Tibial nerve (tissue), 4 donors: ENCODE measurements around the gene KCNK3. TPM values are rescaled to one million over a fixed set of nuclear protein-coding genes. Genes with fewer than 3 reads are reported as not detected.
A peak's percentile ranks its signal among the peaks of the same experiment; 100 is the strongest.

Experiments
- DNase-seq, 2 donors: peaks; one replicate each; pipeline ENCODE4 v3.0.0-alpha.2; 2019; ENCODE audit warnings: low spot score in 2 of 2
- H3K27ac ChIP-seq, 4 donors: fragments of 200-600 bp; sonication (generic) in 3 of 4; one replicate each; pipeline ENCODE4 v1.5.1; 2017 to 2019; ENCODE audit warnings: mild to moderate bottlenecking in 1 of 4
- H3K27me3 ChIP-seq, 2 donors: fragments of 200-600 bp; sonication (generic) in 1 of 2; one replicate each; pipeline versions ENCODE4 v1.5.1 to v1.6.0; 2017 to 2019
- H3K36me3 ChIP-seq, 3 donors: fragments of 200-600 bp; sonication (generic); one replicate each; pipeline ENCODE4 v1.5.1; 2018 to 2019
- H3K4me1 ChIP-seq, 4 donors: fragments of 200-600 bp; sonication (generic) in 3 of 4; one replicate each; pipeline ENCODE4 v1.5.1; 2017 to 2019
- H3K4me3 ChIP-seq, 4 donors: fragments of 200-600 bp; sonication (generic) in 3 of 4; one replicate each; pipeline ENCODE4 v1.5.1; 2017 to 2019; ENCODE audit warnings: mild to moderate bottlenecking in 1 of 4, moderate library complexity in 1 of 4
- H3K9me3 ChIP-seq, 4 donors: fragments of 200-600 bp; sonication (generic) in 3 of 4; one replicate each; pipeline ENCODE4 v1.5.1; 2017 to 2019
- CTCF ChIP-seq, 5 experiments: fragments of 200-600 bp in 3 of 5; fragments of 450-650 bp in 2 of 5; sonication (generic) in 3 of 5; IDR thresholded peaks; one replicate each; pipeline ENCODE4 v1.5.1; 2016 to 2019; ENCODE audit warnings: antibody characterized with exemption in 5 of 5, mild to moderate bottlenecking in 3 of 5, moderate library complexity in 2 of 5
- EP300 ChIP-seq, 2 donors: sonication (generic); formaldehyde crosslinking; IDR thresholded peaks; one replicate each; pipeline ENCODE4 v1.6.1; 2017; ENCODE audit warnings: antibody characterized with exemption in 2 of 2, mild to moderate bottlenecking in 1 of 2
- POLR2A ChIP-seq, 2 donors: fragments of 450-650 bp; IDR thresholded peaks; one replicate each; pipeline ENCODE4 v1.6.1; 2017; ENCODE audit warnings: antibody characterized with exemption in 2 of 2, mild to moderate bottlenecking in 2 of 2, moderate library complexity in 2 of 2
- WGBS, 2 donors: methylation state at CpG; one replicate each; pipeline ENCODE4 v1.1.5; 2018; 5-methylcytosine and 5-hydroxymethylcytosine counted together
- total RNA-seq, 4 donors: library from RNA; depleted of rRNA; stranded (reverse); fragments of >200 nt; gene quantifications; one replicate each; pipeline ENCODE4 v1.1.0, GENCODE V29; 2016

Gene KCNK3
- total RNA-seq, 4 donors from 2014 or later = 0.84 to 6.9 (median 1.7) TPM

GRCh38 chr2:26723991-26724750 is 31.6 kb downstream of the KCNK3 start:
- Histone ChIP-seq H3K27me3 (peaks cover 0 to 11% of the 10 kb centered on the region in 2 donors), H3K36me3 (no peaks in the 10 kb centered on the region), H3K27ac (peak overlapping the region; percentile 23 to 77 (median 63)), H3K4me1 (peaks cover 0 to 45% (median 31%) of the 10 kb centered on the region in 4 donors), H3K9me3 (no peaks in the 10 kb centered on the region), H3K4me3 (no peak overlapping the region)
- TF ChIP-seq EP300 (IDR thresholded peaks at IDR 0.05) (peak in 1 of 2 donors; percentile 66), POLR2A (IDR thresholded peaks at IDR 0.05) (no peak), CTCF (IDR thresholded peaks at IDR 0.05) (no peak)
- peak in 1 of 2 donors; percentile 14 for DNase-seq
- 27 to 39% methylated on average over 9 to 14 of the region's 14 CpGs for WGBS, 2 donors

- peak overlapping the region; percentile 23 to 77 (median 63) for H3K27ac ChIP-seq
- no peaks in the 10 kb centered on the region for H3K36me3 ChIP-seq
- no peak overlapping the region for H3K4me3 ChIP-seq
- H3K4me1 ChIP-seq = peaks cover 0 to 42% (median 30%) of the 10 kb centered on the region in 4 donors
- TF ChIP-seq CTCF (IDR thresholded peaks at IDR 0.05) (no peak), POLR2A (IDR thresholded peaks at IDR 0.05) (no peak), EP300 (IDR thresholded peaks at IDR 0.05) (no peak)
- peaks cover 0 to 11% of the 10 kb centered on the region in 2 donors for H3K27me3 ChIP-seq
- H3K9me3 ChIP-seq = no peaks in the 10 kb centered on the region
- no peak for DNase-seq
- WGBS, 2 donors = 71 to 81% methylated on average over 12 to 14 of the region's 14 CpGs
These were observed 32.4 kb downstream of the KCNK3 start for GRCh38 chr2:26724784-26725520.

GRCh38 chr2:26725521-26725820 is 32.9 kb downstream of the KCNK3 start:
- no peak overlapping the region for H3K4me3 ChIP-seq
- DNase-seq = no peak
- H3K36me3 ChIP-seq = no peaks in the 10 kb centered on the region
- peaks cover 0 to 37% (median 25%) of the 10 kb centered on the region in 4 donors for H3K4me1 ChIP-seq
- H3K27ac ChIP-seq = peak overlapping the region in 1 of 4 donors; percentile 77
- 83 to 85% methylated on average over 7 of the region's 7 CpGs for WGBS, 2 donors
- TF ChIP-seq CTCF (IDR thresholded peaks at IDR 0.05) = no peak
- no peak for TF ChIP-seq POLR2A (IDR thresholded peaks at IDR 0.05)
- no peak for TF ChIP-seq EP300 (IDR thresholded peaks at IDR 0.05)
- no peaks in the 10 kb centered on the region for H3K9me3 ChIP-seq
- H3K27me3 ChIP-seq = peaks cover 0 to 11% of the 10 kb centered on the region in 2 donors

GRCh38 chr2:26726228-26726627 is 33.7 kb downstream of the KCNK3 start:
- WGBS, 2 donors = 42 to 78% methylated on average over 1 of the region's 1 CpG
- Histone ChIP-seq H3K4me3 (no peak overlapping the region), H3K4me1 (peaks cover 0 to 29% (median 17%) of the 10 kb centered on the region in 4 donors), H3K27me3 (peaks cover 0 to 11% of the 10 kb centered on the region in 2 donors), H3K9me3 (no peaks in the 10 kb centered on the region), H3K27ac (no peak overlapping the region), H3K36me3 (no peaks in the 10 kb centered on the region)
- TF ChIP-seq POLR2A (IDR thresholded peaks at IDR 0.05) (no peak), EP300 (IDR thresholded peaks at IDR 0.05) (no peak)
- DNase-seq = no peak

GRCh38 chr2:26727641-26728561 is 35.4 kb downstream of the KCNK3 start:
- H3K27me3 ChIP-seq = peaks cover 0 to 11% of the 10 kb centered on the region in 2 donors
- no peak for TF ChIP-seq EP300 (IDR thresholded peaks at IDR 0.05)
- TF ChIP-seq POLR2A (IDR thresholded peaks at IDR 0.05) = no peak
- TF ChIP-seq CTCF (IDR thresholded peaks at IDR 0.05) = peak in 2 of 5 experiments; percentile 15 to 34
- H3K4me3 ChIP-seq = no peak overlapping the region
- 78 to 80% methylated on average over 59 to 65 of the region's 101 CpGs for WGBS, 2 donors
- no peaks in the 10 kb centered on the region for H3K36me3 ChIP-seq
- H3K4me1 ChIP-seq = peaks cover 0 to 25% (median 14%) of the 10 kb centered on the region in 4 donors
- DNase-seq = no peak
- no peaks in the 10 kb centered on the region for H3K9me3 ChIP-seq
- no peak overlapping the region for H3K27ac ChIP-seq
